Globus pallidus (tissue), 1 donor: Measurements from ENCODE around the gene NHSL2.

Source experiments
- DNase-seq: peaks from one replicate; pipeline ENCODE4 v3.0.0-alpha.2; 2015; ENCODE audit warnings: low spot score

NHSL2 gene

DNA sequence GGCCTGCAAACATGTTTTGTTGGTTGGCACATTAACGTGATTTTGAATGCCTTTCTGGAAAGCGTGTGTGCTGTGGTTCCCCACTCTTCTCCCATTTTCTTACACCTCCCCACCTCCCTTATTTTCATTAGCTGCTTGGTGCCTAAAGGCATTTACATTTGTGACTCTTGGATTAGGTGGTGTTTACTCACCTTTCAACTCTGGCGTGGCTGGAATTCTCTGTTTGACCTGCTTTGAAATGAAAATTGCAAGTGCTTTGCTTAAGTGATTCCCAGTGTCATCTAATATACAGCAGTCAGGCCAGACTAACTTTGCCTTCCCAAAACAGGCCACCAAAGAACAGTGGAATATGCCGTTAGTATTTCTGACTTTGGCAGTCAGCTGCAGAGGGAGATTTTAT, 80.5 kb downstream of the NHSL2 start:
- no peak for DNase-seq

DNA sequence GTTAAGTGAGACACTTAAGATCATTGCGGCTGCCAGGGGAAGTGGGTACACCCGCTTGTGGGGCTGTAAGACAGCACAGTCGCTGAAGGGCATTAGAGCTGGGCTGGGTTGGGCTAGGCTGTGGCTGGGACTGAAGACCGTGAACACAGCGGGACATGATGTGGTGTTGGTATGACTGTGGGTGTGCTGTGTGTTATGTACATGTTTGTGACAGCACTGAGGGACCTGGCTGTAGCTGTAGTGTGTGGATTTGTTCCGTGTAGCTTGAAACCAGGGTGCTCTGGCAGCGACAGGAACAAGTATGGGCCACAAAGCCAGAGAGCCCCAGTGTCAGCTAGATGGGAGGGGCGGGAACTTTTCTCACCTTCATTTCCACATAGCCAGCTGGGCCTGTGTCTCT, 82.1 kb downstream of the NHSL2 start:
- no peak for DNase-seq

GRCh38 chrX:71993371-71993770, 82.7 kb downstream of the NHSL2 start:
- no peak for DNase-seq

DNA sequence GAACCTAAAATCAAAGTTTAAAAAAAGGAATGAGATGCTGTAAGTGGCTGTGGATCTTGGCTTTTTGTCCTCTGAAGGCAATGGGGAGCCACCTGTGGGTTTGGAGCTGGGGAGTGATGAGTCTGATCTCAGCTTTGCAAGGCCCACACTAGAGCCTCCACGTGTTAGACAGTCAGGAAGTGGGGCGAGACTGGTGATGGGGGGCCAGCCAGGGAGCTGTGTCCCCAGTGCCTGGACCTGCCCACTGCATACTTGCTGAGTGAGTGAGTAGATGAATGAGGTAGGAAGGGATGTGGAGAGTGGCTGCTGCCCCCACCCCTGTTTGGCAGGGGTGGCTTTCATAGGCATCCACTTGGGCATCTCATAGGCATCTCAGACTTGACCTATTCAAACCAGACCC, 84.0 kb downstream of the NHSL2 start:
- DNase-seq = no peak

DNA sequence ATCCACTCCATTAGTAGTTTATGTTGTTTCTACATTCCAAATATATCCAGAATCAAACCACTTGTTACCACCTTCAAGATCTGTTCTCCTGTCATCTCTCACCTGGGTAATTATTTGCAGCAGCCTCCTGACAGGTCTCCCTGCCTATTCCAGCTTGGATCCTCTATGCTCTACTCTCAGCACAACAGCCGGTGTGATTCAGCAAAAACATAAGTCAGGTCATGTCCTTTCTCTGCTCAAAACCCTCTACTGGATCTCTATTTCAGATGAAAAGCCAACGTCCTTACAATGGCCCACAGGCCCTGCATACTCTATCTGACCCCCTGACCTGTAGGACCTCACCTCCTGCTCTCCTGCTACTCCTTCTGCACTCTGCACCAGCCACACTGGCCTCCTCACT, 84.5 kb downstream of the NHSL2 start:
- DNase-seq = no peak

- DNase-seq = no peak
Observed at GRCh38 chrX:71996136-71996535, 85.5 kb downstream of the NHSL2 start.

- DNase-seq = no peak
Observed at GRCh38 chrX:71996826-71997225, 86.2 kb downstream of the NHSL2 start.

GRCh38 chrX:71997320-71997719, 86.7 kb downstream of the NHSL2 start:
- DNase-seq = no peak

GRCh38 chrX:71998836-71999509, 88.3 kb downstream of the NHSL2 start:
- peak; percentile 20 for DNase-seq

DNA sequence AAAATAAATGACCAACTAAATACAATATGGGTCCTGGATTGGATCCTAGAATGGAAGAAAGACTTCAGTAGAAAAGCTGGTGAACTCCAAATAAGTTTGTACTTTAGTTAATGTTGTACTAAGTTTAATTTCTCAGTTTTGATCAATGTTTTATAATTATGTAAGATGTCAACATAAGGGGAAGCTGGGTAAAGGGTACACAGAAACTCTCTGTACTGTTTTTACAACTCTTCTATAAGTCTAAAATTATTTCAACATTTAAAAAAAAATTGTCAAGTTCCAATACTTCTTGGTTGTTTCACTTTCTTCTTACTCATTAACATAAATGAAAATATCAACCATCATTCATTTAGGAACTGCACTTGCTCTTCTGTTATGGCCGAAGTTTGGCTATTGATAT, 88.9 kb downstream of the NHSL2 start:
- no peak for DNase-seq

- no peak for DNase-seq
Observed at GRCh38 chrX:72001471-72001870, 90.8 kb downstream of the NHSL2 start.

- DNase-seq = no peak
Observed at GRCh38 chrX:72001906-72002305, 91.3 kb downstream of the NHSL2 start.

GRCh38 chrX:72002875-72003274, 92.2 kb downstream of the NHSL2 start:
- DNase-seq = no peak

GRCh38 chrX:72003811-72004750, 93.4 kb downstream of the NHSL2 start:
- DNase-seq = no peak

- no peak for DNase-seq
Observed at GRCh38 chrX:72005046-72005445, 94.4 kb downstream of the NHSL2 start.

DNA sequence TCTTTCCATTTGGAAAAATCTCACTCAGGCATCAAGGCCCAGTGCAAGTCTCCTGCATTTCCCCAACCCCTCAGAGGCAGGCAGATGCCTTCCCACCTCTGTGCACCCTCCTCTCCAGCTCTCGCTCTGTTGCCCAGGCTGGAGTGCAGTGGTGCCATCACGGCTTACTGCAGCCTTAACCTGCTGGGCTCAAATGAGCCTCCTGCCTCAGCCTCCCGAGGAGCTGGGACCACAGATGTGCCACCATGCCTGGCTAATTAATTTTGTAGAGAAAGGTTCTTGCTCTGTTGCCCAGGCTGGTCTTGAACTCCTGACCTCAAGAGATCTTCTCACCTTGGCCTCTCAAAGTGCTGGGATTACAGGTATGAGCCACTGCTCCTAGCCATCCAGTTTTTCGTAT, 95.8 kb downstream of the NHSL2 start:
- no peak for DNase-seq

DNA sequence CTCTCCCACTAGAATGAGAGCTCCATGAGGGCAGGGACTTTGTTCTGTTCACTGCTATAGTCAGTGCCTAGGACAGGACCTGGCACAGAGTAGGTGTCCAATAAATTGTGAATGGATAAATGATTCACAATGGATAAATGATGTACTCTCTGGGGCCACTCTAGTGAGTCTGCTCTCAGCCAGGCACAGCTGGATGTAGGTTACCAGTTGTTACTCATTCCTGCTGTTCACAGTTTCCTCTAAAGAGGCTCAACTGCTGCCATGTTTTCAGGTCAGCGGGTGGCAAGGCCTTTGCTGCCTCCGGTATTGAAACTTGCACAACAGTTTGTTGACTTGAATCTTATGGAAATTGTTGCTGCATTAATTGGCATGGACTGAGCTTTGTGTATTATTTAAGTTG, 99.1 kb downstream of the NHSL2 start:
- no peak for DNase-seq

DNA sequence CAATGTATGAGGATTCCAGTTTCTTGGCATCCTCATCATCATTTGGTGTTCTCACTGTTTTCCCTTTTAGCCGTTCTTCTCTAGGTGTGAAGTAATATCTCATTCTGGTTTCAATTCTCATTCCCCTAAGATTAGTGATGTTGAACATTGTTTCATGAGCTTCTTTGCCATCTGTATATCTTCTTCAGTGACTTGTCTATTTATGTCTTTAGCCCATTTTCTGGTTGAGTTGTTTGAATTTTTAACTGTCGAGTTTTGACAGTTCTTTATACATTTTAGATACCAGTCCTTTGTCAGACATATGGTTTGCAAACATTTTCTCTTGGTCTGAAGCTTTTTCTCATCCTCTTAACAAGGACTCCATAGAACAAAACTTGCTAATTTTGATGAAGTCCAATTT, 101.1 kb downstream of the NHSL2 start:
- no peak for DNase-seq

GRCh38 chrX:72015383-72015782, 104.7 kb downstream of the NHSL2 start:
- DNase-seq = no peak

DNA sequence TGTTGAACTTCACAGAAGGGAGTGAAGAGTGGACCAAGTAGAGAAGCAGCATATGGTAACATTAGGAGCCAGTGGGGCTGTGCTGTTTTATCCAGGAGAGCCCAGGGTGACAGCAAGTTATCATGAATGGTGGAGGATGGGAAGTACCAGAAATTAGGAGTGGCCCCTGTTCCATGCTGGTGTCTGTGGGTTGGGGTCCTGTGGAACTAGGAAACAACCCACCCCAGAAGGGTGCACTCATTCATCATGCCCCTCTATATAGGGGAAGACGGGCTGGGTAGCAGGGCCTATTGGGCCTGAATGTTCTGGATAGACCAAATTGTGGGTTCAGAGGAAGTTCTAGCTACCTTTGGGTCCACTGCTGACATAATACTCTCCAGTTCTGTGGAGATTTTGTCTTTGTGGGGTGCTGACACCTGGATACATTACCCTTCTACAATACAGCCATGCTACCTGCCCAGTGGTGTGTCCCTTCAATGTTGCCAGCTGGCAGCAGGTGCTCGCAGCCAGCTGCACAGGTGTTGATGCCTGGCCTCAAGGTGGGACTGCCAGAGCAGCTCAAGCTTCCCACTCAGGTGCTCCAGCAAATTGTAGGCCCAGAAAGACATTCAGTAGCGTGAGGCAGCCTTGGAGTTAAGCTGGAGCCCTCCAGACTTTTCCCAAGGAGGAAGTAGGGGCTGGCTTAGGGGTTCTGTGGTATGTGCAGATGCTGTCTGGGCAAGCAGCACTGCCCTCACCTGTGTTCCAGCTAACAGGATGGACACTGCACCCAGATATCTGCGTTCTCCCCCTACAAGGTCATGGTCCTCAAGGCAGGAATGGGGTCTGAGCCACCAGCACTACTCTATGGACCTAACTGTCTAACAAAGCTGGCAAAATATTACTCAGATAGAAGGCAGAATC, 106.5 kb downstream of the NHSL2 start:
- no peak for DNase-seq

GRCh38 chrX:72018277-72019112, 107.8 kb downstream of the NHSL2 start:
- DNase-seq = peak; percentile 54
